Activated B cell treated with CpG ODN at 0.5 μM for 24 hours (primary cell): ENCODE measurements around the gene GPATCH2. TPM values are rescaled to one million over a fixed set of nuclear protein-coding genes. Genes with fewer than 3 reads are reported as not detected.

Experiments used
- ATAC-seq: fragments of 200-7000 bp; cut with Tn5 transposase; one replicate; pipeline ENCODE4 v1.10.0; 2021; ENCODE audit warnings: low read depth, mild to moderate bottlenecking, moderate library complexity
- CTCF ChIA-PET: fragments of 350-600 bp; sonication (Branson Sonifier 250); formaldehyde crosslinking; loops from one replicate; lab custom pipeline; 2021; ENCODE audit warnings: antibody characterized with exemption; lab: Charles Lee
- POLR2A ChIA-PET: fragments of 350-600 bp; sonication (Branson Sonifier 250); formaldehyde crosslinking; loops from one replicate; lab custom pipeline; 2021; ENCODE audit warnings: antibody characterized with exemption; lab: Charles Lee
- DNase-seq: peaks from one replicate; pipeline ENCODE4 v3.0.0; 2022
- H3K27ac Mint-ChIP-seq: one replicate; pipeline ENCODE4 v1.8.0; 2020; ENCODE audit warnings: mixed read lengths
- H3K27me3 Mint-ChIP-seq: one replicate; pipeline ENCODE4 v1.8.0; 2021; ENCODE audit warnings: mixed read lengths
- H3K36me3 Mint-ChIP-seq: one replicate; pipeline ENCODE4 v1.8.0; 2021; ENCODE audit warnings: low read depth, mixed read lengths
- H3K4me1 Mint-ChIP-seq: one replicate; pipeline ENCODE4 v1.8.0; 2021; ENCODE audit warnings: mixed read lengths
- H3K4me3 Mint-ChIP-seq: one replicate; pipeline ENCODE4 v1.8.0; 2020; ENCODE audit warnings: mild to moderate bottlenecking, mixed read lengths
- H3K9me3 Mint-ChIP-seq: one replicate; pipeline ENCODE4 v1.8.0; 2020; ENCODE audit warnings: mixed read lengths
- CTCF ChIP-seq: fragments of 200-600 bp; IDR thresholded peaks from one replicate; pipeline ENCODE4 v1.8.0; 2022; ENCODE audit warnings: antibody characterized with exemption, mild to moderate bottlenecking
- intact Hi-C: fragments of 100-400 bp; cut with micrococcal nuclease; formaldehyde crosslinking; loops from one replicate; pipeline ENCODE4 v1.15.1; 2024
- total RNA-seq: library from RNA; stranded (reverse); gene quantifications from 2 replicates; pipeline ENCODE4 v1.2.3, GENCODE V29; 2022

Gene GPATCH2
- total RNA-seq, 1 donor from 2014 or later = 17.5 TPM

GRCh38 chr1:217495249-217495648 lies 135.6 kb downstream of the GPATCH2 start:
- no peak for TF ChIP-seq CTCF
- H3K36me3 Mint-ChIP-seq = peaks cover 18% of the 10 kb centered on the region
- no peaks in the 10 kb centered on the region for H3K27me3 Mint-ChIP-seq
- H3K4me1 Mint-ChIP-seq = peaks cover 7% of the 10 kb centered on the region
- DNase-seq (no peak), ATAC-seq (peak; percentile 42)
- intact Hi-C loops = no loop called here
- H3K27ac Mint-ChIP-seq = no peak overlapping the region
- POLR2A ChIA-PET = no interaction called here
- H3K9me3 Mint-ChIP-seq = no peaks in the 10 kb centered on the region
- CTCF ChIA-PET = no interaction called here
- H3K4me3 Mint-ChIP-seq = no peak overlapping the region

- peaks cover 23% of the 10 kb centered on the region for H3K36me3 Mint-ChIP-seq
- no peak for DNase-seq
- no peak overlapping the region for H3K4me3 Mint-ChIP-seq
- no peaks in the 10 kb centered on the region for H3K27me3 Mint-ChIP-seq
- no peak for TF ChIP-seq CTCF
- intact Hi-C loops = no loop called here
- no peaks in the 10 kb centered on the region for H3K9me3 Mint-ChIP-seq
- H3K4me1 Mint-ChIP-seq = peaks cover 7% of the 10 kb centered on the region
- no peak overlapping the region for H3K27ac Mint-ChIP-seq
- no peak for ATAC-seq
- CTCF ChIA-PET = no interaction called here
- POLR2A ChIA-PET = no interaction called here
These were observed 136.1 kb downstream of the GPATCH2 start for GRCh38 chr1:217494767-217495166.

- intact Hi-C loops = no loop called here
- ChIA-PET POLR2A (no interaction called here), CTCF (no interaction called here)
- Mint-ChIP-seq H3K27ac (no peak overlapping the region), H3K9me3 (no peaks in the 10 kb centered on the region), H3K4me1 (peaks cover 7% of the 10 kb centered on the region), H3K36me3 (peaks cover 23% of the 10 kb centered on the region), H3K27me3 (no peaks in the 10 kb centered on the region), H3K4me3 (no peak overlapping the region)
- no peak for ATAC-seq
- TF ChIP-seq CTCF = no peak
- DNase-seq = no peak
These were observed 137.6 kb downstream of the GPATCH2 start for GRCh38 chr1:217493290-217493689.

GRCh38 chr1:217484871-217485270 lies 146.0 kb downstream of the GPATCH2 start:
- intact Hi-C loops = no loop called here
- ATAC-seq (no peak), DNase-seq (no peak)
- H3K4me3 Mint-ChIP-seq = no peak overlapping the region
- peaks cover 20% of the 10 kb centered on the region for H3K36me3 Mint-ChIP-seq
- ChIA-PET POLR2A (no interaction called here), CTCF (no interaction called here)
- H3K27me3 Mint-ChIP-seq = no peaks in the 10 kb centered on the region
- no peak overlapping the region for H3K27ac Mint-ChIP-seq
- peaks cover 10% of the 10 kb centered on the region for H3K9me3 Mint-ChIP-seq
- H3K4me1 Mint-ChIP-seq = no peaks in the 10 kb centered on the region
- TF ChIP-seq CTCF = no peak

- H3K27ac Mint-ChIP-seq = no peak overlapping the region
These were observed 148.4 kb downstream of the GPATCH2 start for GRCh38 chr1:217482356-217483102.

More at GRCh38 chr1:217482356-217483102, 148.4 kb downstream of the GPATCH2 start:
- H3K9me3 Mint-ChIP-seq = peaks cover 15% of the 10 kb centered on the region
- no peak for TF ChIP-seq CTCF
- CTCF ChIA-PET = no interaction called here
- H3K36me3 Mint-ChIP-seq = peaks cover 26% of the 10 kb centered on the region
- no peak overlapping the region for H3K4me3 Mint-ChIP-seq
- H3K27me3 Mint-ChIP-seq = no peaks in the 10 kb centered on the region
- H3K4me1 Mint-ChIP-seq = no peaks in the 10 kb centered on the region
- no peak for DNase-seq
- ATAC-seq = no peak
- POLR2A ChIA-PET = no interaction called here
- intact Hi-C loops = no loop called here
